Gastroesophageal sphincter (tissue), 3 donors: Measurements from ENCODE around the gene LDLRAD3.

Experiments used
- CTCF ChIP-seq, 4 experiments: fragments of 200-600 bp in 2 of 4; fragments of 450-650 bp in 2 of 4; sonication (generic) in 1 of 4; IDR thresholded peaks; one replicate each; pipeline ENCODE4 v1.5.1; 2017 to 2019; ENCODE audit warnings: antibody characterized with exemption in 4 of 4, mild to moderate bottlenecking in 2 of 4, moderate library complexity in 2 of 4
- POLR2A ChIP-seq, 2 donors: fragments of 450-650 bp; IDR thresholded peaks; one replicate each; pipeline ENCODE4 v1.6.1; 2017; ENCODE audit warnings: antibody characterized with exemption in 2 of 2, mild to moderate bottlenecking in 2 of 2, moderate library complexity in 1 of 2
- POLR2AphosphoS5 ChIP-seq: sonication (generic); formaldehyde crosslinking; IDR thresholded peaks from one replicate; pipeline ENCODE4 v1.6.1; 2017; ENCODE audit warnings: antibody characterized with exemption

- TF ChIP-seq POLR2A (IDR thresholded peaks at IDR 0.05) (no peak), CTCF (IDR thresholded peaks at IDR 0.05) (no peak), POLR2AphosphoS5 (no peak)
Observed at GRCh38 chr11:36212564-36213392, 268.9 kb downstream of the LDLRAD3 start.
